ENCODE data around the gene CLCN4. TPM values are rescaled to one million over a fixed set of nuclear protein-coding genes. Genes with fewer than 3 reads are reported as not detected.

The CLCN4 gene
- polyA plus RNA-seq, 3 donors = 0.27 to 1.9 (median 1.3) TPM

GRCh38 chrX:10243106-10243505 is 86.3 kb downstream of the CLCN4 start:
- Histone ChIP-seq H3K27ac (ENCODE audit: low read depth in 1 of 2, low read length in 2 of 2) (no peak overlapping the region), H3K27me3 (ENCODE audit: control insufficient read depth in 2 of 2, insufficient read depth in 2 of 2, low read length in 2 of 2) (no peaks in the 10 kb centered on the region), H3K4me3 (replicated peaks in 1 of 3; ENCODE audit: low read depth in 2 of 3, low read length in 3 of 3) (no peak overlapping the region), H3K9me3 (replicated peaks in 1 of 2; ENCODE audit: control insufficient read depth in 1 of 2, insufficient read depth in 1 of 2, low read length in 2 of 2) (no peaks in the 10 kb centered on the region), H3K4me2 (replicated peaks; ENCODE audit: extremely low read depth, low read length, poor library complexity, severe bottlenecking) (no peak overlapping the region), H3K9ac (ENCODE audit: insufficient read depth, low read length, poor library complexity, severe bottlenecking) (no peak overlapping the region), H4K20me1 (ENCODE audit: insufficient read depth, low read length) (no peaks in the 10 kb centered on the region), H2AFZ (ENCODE audit: insufficient read depth, low read depth, low read length, poor library complexity, severe bottlenecking) (no peak overlapping the region), H3K79me2 (ENCODE audit: insufficient read depth, low read length) (no peaks in the 10 kb centered on the region), H3K36me3 (replicated peaks in 1 of 2; ENCODE audit: control insufficient read depth in 1 of 2, insufficient read depth in 2 of 2, low read length in 2 of 2) (no peaks in the 10 kb centered on the region), H3K4me1 (ENCODE audit: control insufficient read depth in 1 of 2, insufficient read depth in 2 of 2, low read length in 2 of 2) (no peaks in the 10 kb centered on the region)
- H3K4me1 Mint-ChIP-seq = no peaks in the 10 kb centered on the region
- TF ChIP-seq CTCF (IDR thresholded peaks at IDR 0.05) = no peak
- H3K27ac Mint-ChIP-seq = no peak overlapping the region
- H3K27me3 Mint-ChIP-seq (ENCODE audit: low read depth in 3 of 3) = peaks cover 0 to 7% (median 2%) of the 10 kb centered on the region in 3 donors
- H3K9me3 Mint-ChIP-seq = peaks cover 0 to 3% (median 1%) of the 10 kb centered on the region in 7 donors
- intact Hi-C loops (cut with micrococcal nuclease) = no loop called here
- H3K36me3 Mint-ChIP-seq = no peaks in the 10 kb centered on the region
- no CpG with 5 or more reads among the region's 4 CpGs for WGBS (ENCODE audit: insufficient coverage)
- DNase-seq = no peak
- no peak overlapping the region for H3K4me3 Mint-ChIP-seq

GRCh38 chrX:10244915-10245622 is 88.3 kb downstream of the CLCN4 start:
- H3K36me3 ChIP-seq (replicated peaks in 1 of 2; ENCODE audit: control insufficient read depth in 1 of 2, insufficient read depth in 2 of 2, low read length in 2 of 2) = no peaks in the 10 kb centered on the region
- no peak for TF ChIP-seq CTCF (IDR thresholded peaks at IDR 0.05)
- H3K27me3 Mint-ChIP-seq (ENCODE audit: low read depth in 3 of 3) = peaks cover 0 to 7% (median 0%) of the 10 kb centered on the region in 3 donors
- no peak overlapping the region for H3K9ac ChIP-seq (ENCODE audit: insufficient read depth, low read length, poor library complexity, severe bottlenecking)
- H3K79me2 ChIP-seq (ENCODE audit: insufficient read depth, low read length) = no peaks in the 10 kb centered on the region
- no peaks in the 10 kb centered on the region for H3K4me1 Mint-ChIP-seq
- H3K9me3 Mint-ChIP-seq = peaks cover 0 to 2% (median 0%) of the 10 kb centered on the region in 7 donors
- no peaks in the 10 kb centered on the region for H3K27me3 ChIP-seq (ENCODE audit: control insufficient read depth in 2 of 2, insufficient read depth in 2 of 2, low read length in 2 of 2)
- H3K36me3 Mint-ChIP-seq = no peaks in the 10 kb centered on the region
- H3K4me3 ChIP-seq (replicated peaks in 1 of 3; ENCODE audit: low read depth in 2 of 3, low read length in 3 of 3) = no peak overlapping the region
- H3K27ac ChIP-seq (ENCODE audit: low read depth in 1 of 2, low read length in 2 of 2) = no peak overlapping the region
- intact Hi-C loops (cut with micrococcal nuclease) = loop anchor here in 1 of 2 donors (5.0 kb wide), 1 partner anchor 418 kb away; no protein-coding TSS in a partner anchor
- H3K4me1 ChIP-seq (ENCODE audit: control insufficient read depth in 1 of 2, insufficient read depth in 2 of 2, low read length in 2 of 2) = no peaks in the 10 kb centered on the region
- no peak overlapping the region for H3K4me3 Mint-ChIP-seq
- DNase-seq = no peak
- no peak overlapping the region for H3K27ac Mint-ChIP-seq
- WGBS (ENCODE audit: insufficient coverage) = no CpG with 5 or more reads among the region's 9 CpGs
- H2AFZ ChIP-seq (ENCODE audit: insufficient read depth, low read depth, low read length, poor library complexity, severe bottlenecking) = no peak overlapping the region
- H3K4me2 ChIP-seq (replicated peaks; ENCODE audit: extremely low read depth, low read length, poor library complexity, severe bottlenecking) = no peak overlapping the region
- H4K20me1 ChIP-seq (ENCODE audit: insufficient read depth, low read length) = no peaks in the 10 kb centered on the region
- H3K9me3 ChIP-seq (replicated peaks in 1 of 2; ENCODE audit: control insufficient read depth in 1 of 2, insufficient read depth in 1 of 2, low read length in 2 of 2) = no peaks in the 10 kb centered on the region
